ENCODE measurements around the gene AKAP8. TPM values are rescaled to one million over a fixed set of nuclear protein-coding genes. Genes with fewer than 3 reads are reported as not detected.

The AKAP8 gene
- 18.3 TPM in 2 replicates for total RNA-seq (2012; rRNA removed)

DNA sequence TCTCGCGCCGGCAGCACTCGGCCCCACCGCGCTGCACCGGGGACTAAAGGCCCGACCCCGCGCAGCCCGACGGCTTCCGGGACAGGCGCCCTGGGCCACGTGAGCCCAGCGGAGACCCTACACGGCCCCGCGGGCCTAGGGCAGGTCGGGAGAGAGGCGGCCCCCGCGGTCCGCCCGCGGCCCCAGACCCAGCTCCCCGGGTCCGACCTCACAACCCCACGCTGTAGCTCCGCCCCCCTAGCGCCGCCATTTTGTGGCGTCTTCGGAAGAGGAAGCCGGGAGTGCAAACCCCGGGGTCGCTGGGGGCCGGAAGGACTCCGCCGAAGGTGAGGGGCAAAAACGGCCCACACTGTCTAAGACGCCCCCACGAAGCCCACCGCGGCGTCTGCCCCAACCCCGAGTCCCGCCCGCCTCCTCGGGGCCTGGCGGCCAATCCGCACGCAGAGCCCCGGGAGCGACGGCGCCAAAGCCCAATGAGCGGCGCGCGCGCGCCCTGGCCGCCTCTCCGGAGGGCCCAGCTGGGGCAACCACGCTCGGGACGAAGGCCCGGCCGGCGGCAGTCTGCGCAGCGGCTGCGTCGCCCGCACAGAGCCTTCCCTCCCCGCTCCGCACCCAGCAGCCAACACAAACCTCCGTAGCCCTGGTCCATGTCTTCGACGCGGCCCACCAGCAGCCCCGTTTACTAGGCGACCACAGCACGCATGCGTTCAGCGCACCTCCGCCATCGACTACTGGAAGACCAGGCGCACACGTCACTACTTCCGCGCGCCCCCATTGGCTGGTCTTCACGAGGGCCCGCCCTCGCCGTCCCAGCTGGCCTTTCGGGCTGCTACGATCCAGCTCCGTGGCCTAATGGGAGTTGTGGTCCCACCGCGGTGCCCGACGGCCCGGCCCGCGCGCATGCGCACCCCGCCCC is at the start of gene AKAP8:
Gene AKAP8 (minus strand): TSS at position 705 of the 916 bp plus-strand sequence. CDS start 56 bp downstream, at position 649.
- Histone ChIP-seq H3K4me3 (ENCODE audit: low read length) (peak within 1 kb of the TSS; percentile 100), H3K9ac (ENCODE audit: low read depth, low read length) (peak within 1 kb of the TSS; percentile 99), H3K4me1 (ENCODE audit: control insufficient read depth, insufficient read depth, low read length) (peaks cover 45% of the 10 kb centered on the region), H3K27me3 (ENCODE audit: control insufficient read depth, insufficient read depth, low read length) (no peaks in the 10 kb centered on the region), H3K4me2 (ENCODE audit: low read length) (peak within 1 kb of the TSS; percentile 96), H3K36me3 (ENCODE audit: insufficient read depth, low read length) (peaks cover 6% of the 10 kb centered on the region), H3K9me3 (replicated peaks; ENCODE audit: low read length) (no peaks in the 10 kb centered on the region)

DNA sequence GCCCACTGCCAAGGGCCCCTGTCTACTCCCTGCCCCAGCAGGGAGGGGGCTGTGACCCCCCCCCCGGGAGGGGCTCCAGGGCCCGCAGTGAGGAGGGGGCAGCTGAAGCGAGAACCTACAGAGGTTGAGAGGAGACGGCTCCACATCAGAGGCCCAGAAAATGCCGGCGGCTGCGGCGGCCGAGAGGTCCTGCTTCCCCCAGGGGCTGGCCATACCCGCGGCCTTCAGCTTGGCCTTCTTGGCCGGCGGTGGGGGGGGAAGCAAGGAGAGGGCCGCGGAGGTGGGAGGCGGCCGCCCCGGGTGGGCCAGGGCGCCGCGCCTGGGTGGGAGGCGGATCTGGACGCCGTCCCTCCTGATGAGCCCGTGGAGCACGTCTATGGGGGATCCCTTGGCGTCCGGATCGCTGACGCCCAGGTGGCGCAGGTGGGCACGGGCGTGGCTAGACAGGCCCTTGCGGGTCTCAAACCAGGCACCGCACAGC is 48.4 kb upstream of the AKAP8 start:
- Histone ChIP-seq H3K4me1 (ENCODE audit: control insufficient read depth, insufficient read depth, low read length) (peaks cover 12% of the 10 kb centered on the region), H3K9me3 (replicated peaks; ENCODE audit: low read length) (peaks cover 9% of the 10 kb centered on the region), H3K27me3 (ENCODE audit: control insufficient read depth, insufficient read depth, low read length) (no peaks in the 10 kb centered on the region), H3K36me3 (ENCODE audit: insufficient read depth, low read length) (peaks cover 55% of the 10 kb centered on the region), H3K9ac (ENCODE audit: low read depth, low read length) (no peak overlapping the region), H3K4me3 (ENCODE audit: low read length) (no peak overlapping the region), H3K4me2 (ENCODE audit: low read length) (no peak overlapping the region)

- H3K4me3 ChIP-seq (ENCODE audit: low read length) = no peak overlapping the region
- H3K27me3 ChIP-seq (ENCODE audit: control insufficient read depth, insufficient read depth, low read length) = no peaks in the 10 kb centered on the region
- peaks cover 12% of the 10 kb centered on the region for H3K4me1 ChIP-seq (ENCODE audit: control insufficient read depth, insufficient read depth, low read length)
- H3K9ac ChIP-seq (ENCODE audit: low read depth, low read length) = no peak overlapping the region
- peaks cover 10% of the 10 kb centered on the region for H3K9me3 ChIP-seq (replicated peaks; ENCODE audit: low read length)
- no peak overlapping the region for H3K4me2 ChIP-seq (ENCODE audit: low read length)
- H3K36me3 ChIP-seq (ENCODE audit: insufficient read depth, low read length) = peaks cover 62% of the 10 kb centered on the region
These were observed 47.7 kb upstream of the AKAP8 start for GRCh38 chr19:15427350-15427700.

DNA sequence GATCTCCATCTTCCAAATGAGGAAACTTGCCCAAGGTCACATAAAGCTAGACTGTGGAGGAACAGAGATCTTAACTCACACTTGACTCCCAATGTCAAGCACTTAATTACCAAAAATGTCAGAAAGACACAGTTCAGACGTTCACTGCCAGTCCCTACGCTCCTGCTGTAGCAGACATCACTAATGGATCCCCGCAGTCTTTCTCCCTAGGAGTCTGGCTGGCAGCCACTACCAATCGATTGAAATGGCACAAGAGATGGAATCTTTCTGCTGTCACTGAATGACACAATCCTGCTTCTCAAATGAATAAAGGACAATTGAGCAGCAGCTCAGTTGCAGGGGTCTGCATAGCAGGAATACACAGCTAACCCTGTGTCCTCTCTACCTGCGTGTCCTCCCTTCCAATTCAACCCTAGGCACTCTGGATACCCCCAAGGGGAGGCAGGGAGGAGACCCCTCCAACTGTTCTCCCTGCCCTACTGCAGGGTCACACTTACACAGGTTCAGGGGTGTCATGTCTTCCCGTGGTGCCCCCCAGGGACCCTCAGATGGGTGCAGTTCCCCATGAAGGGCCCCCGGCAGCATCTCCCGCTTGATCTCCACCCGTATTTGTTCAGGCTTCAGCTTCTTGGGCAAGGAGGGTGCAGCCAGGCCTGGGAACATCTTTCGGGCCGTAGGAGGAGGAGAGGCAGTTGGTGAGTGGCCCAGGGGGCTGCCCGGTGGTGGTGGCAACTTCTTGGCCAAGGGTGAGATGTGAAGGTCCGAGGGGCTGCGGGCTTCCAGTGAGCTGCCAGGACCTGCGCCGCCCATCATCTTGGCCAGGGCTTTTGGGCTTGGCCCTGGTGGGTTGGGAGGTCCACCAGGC is 47.1 kb upstream of the AKAP8 start:
- H3K9me3 ChIP-seq (replicated peaks; ENCODE audit: low read length) = peaks cover 10% of the 10 kb centered on the region

GRCh38 chr19:15425321-15425950 is 45.8 kb upstream of the AKAP8 start:
- Histone ChIP-seq H3K4me1 (ENCODE audit: control insufficient read depth, insufficient read depth, low read length) (no peaks in the 10 kb centered on the region), H3K9me3 (replicated peaks; ENCODE audit: low read length) (peaks cover 10% of the 10 kb centered on the region), H3K4me3 (ENCODE audit: low read length) (no peak overlapping the region), H3K4me2 (ENCODE audit: low read length) (no peak overlapping the region), H3K9ac (ENCODE audit: low read depth, low read length) (no peak overlapping the region), H3K27me3 (ENCODE audit: control insufficient read depth, insufficient read depth, low read length) (no peaks in the 10 kb centered on the region), H3K36me3 (ENCODE audit: insufficient read depth, low read length) (peaks cover 72% of the 10 kb centered on the region)

More for the DNA sequence above, 47.1 kb upstream of the AKAP8 start:
- H3K4me1 ChIP-seq (ENCODE audit: control insufficient read depth, insufficient read depth, low read length) = peaks cover 12% of the 10 kb centered on the region
- H3K4me3 ChIP-seq (ENCODE audit: low read length) = no peak overlapping the region
- peaks cover 64% of the 10 kb centered on the region for H3K36me3 ChIP-seq (ENCODE audit: insufficient read depth, low read length)
- no peak overlapping the region for H3K4me2 ChIP-seq (ENCODE audit: low read length)
- no peaks in the 10 kb centered on the region for H3K27me3 ChIP-seq (ENCODE audit: control insufficient read depth, insufficient read depth, low read length)
- no peak overlapping the region for H3K9ac ChIP-seq (ENCODE audit: low read depth, low read length)

DNA sequence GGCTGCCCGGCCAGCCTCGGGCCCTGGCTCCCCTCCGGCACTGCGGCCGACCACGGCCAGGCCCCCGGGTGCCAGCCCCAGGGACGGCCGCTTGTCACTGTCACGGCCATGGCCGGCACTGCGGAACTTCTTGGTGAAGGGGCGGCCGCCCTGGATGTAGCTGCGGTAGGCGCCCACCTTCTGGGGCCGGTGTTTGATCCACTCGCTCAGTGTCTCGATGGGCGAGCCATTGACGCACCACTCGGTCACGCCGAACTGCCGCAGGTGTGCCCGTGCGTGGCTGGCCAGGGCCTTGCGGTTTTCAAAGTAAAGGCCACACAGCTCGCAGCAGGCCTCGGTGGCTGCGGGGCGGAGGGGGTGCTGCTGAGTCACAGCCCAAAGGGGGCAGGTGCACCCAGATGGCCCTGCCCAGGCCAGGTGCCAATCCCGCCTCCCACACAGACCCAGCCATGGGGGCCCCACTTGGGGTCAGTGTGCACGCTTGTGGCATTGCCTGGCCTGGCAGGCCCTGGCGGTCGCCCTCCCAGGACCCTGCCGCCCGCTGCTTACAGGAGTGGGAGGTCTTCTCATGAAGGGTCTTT is 45.2 kb upstream of the AKAP8 start:
- no peak overlapping the region for H3K4me3 ChIP-seq (ENCODE audit: low read length)

GRCh38 chr19:15424121-15424520 is 44.5 kb upstream of the AKAP8 start:
- Histone ChIP-seq H3K9me3 (replicated peaks; ENCODE audit: low read length) (peaks cover 10% of the 10 kb centered on the region), H3K4me1 (ENCODE audit: control insufficient read depth, insufficient read depth, low read length) (peaks cover 7% of the 10 kb centered on the region), H3K36me3 (ENCODE audit: insufficient read depth, low read length) (peaks cover 69% of the 10 kb centered on the region), H3K9ac (ENCODE audit: low read depth, low read length) (no peak overlapping the region), H3K4me3 (ENCODE audit: low read length) (no peak overlapping the region), H3K27me3 (ENCODE audit: control insufficient read depth, insufficient read depth, low read length) (no peaks in the 10 kb centered on the region), H3K4me2 (ENCODE audit: low read length) (no peak overlapping the region)

More for the DNA sequence above, 45.2 kb upstream of the AKAP8 start:
- Histone ChIP-seq H3K27me3 (ENCODE audit: control insufficient read depth, insufficient read depth, low read length) (no peaks in the 10 kb centered on the region), H3K9ac (ENCODE audit: low read depth, low read length) (no peak overlapping the region), H3K9me3 (replicated peaks; ENCODE audit: low read length) (peaks cover 10% of the 10 kb centered on the region), H3K36me3 (ENCODE audit: insufficient read depth, low read length) (peaks cover 72% of the 10 kb centered on the region), H3K4me1 (ENCODE audit: control insufficient read depth, insufficient read depth, low read length) (peaks cover under 1% of the 10 kb centered on the region), H3K4me2 (ENCODE audit: low read length) (no peak overlapping the region)

DNA sequence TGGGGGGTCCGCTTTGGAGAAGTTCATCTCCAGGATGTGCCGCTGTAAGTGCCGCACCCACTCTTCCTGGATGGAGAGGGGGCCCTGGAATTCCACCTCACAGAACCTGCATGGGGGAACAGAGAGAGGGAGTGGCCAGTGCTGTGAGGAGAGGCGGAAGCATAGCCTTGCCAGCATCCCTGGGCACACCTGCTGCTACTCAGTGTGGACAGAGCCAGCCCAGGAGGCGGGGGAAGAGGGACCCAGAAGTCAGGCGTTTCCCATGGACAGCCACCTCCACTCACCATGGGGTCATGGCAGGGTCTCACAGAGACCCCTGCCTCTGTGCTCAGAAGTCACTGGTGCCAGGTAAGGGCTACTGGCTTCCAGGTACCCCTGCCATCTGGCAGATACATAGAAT is 43.5 kb upstream of the AKAP8 start:
- Histone ChIP-seq H3K36me3 (ENCODE audit: insufficient read depth, low read length) (peaks cover 62% of the 10 kb centered on the region), H3K4me1 (ENCODE audit: control insufficient read depth, insufficient read depth, low read length) (peaks cover 7% of the 10 kb centered on the region), H3K4me3 (ENCODE audit: low read length) (no peak overlapping the region), H3K27me3 (ENCODE audit: control insufficient read depth, insufficient read depth, low read length) (no peaks in the 10 kb centered on the region), H3K9ac (ENCODE audit: low read depth, low read length) (no peak overlapping the region), H3K4me2 (ENCODE audit: low read length) (no peak overlapping the region), H3K9me3 (replicated peaks; ENCODE audit: low read length) (peaks cover 10% of the 10 kb centered on the region)

DNA sequence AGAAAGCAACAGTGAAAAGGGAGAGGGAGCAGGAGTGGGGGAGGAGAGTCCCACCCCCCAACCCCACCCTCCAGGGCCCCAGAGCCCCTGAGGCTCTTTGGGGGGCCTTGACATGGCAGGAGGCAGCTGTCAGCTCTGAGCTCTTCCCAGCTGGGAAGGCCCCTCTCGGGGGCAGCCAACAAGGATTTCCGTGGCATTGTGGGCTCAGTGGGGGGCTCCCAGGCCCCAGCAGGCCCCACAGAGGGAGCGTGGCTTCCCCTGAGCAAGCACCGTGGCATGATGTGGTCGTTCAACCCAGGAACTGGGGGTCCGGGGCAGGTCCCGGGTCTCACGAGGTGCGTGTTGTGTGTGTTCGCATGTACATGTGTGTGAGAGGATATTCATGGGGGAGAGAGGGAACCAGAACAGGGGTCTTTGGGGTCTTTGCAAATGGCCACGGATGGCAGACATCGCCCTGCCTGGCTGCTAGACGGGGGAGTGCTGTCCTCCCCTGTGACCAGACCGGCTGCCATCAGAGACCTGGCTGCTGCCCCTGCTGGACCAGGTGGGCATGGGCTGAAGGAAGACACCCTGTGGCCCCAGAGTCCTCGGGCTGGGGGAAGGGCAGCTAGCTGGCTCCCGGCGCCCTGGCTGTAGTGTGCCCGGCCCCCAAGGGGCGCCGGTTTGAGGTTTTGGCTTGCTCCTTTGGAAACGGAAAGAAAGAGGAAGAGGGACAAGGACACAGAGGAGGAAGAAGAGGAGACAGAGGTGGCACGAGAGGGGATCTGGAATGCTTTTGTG is 42.9 kb upstream of the AKAP8 start:
- Histone ChIP-seq H3K9ac (ENCODE audit: low read depth, low read length) (no peak overlapping the region), H3K36me3 (ENCODE audit: insufficient read depth, low read length) (peaks cover 56% of the 10 kb centered on the region), H3K9me3 (replicated peaks; ENCODE audit: low read length) (peaks cover 10% of the 10 kb centered on the region), H3K4me2 (ENCODE audit: low read length) (no peak overlapping the region), H3K4me1 (ENCODE audit: control insufficient read depth, insufficient read depth, low read length) (peaks cover 8% of the 10 kb centered on the region), H3K27me3 (ENCODE audit: control insufficient read depth, insufficient read depth, low read length) (no peaks in the 10 kb centered on the region), H3K4me3 (ENCODE audit: low read length) (no peak overlapping the region)

DNA sequence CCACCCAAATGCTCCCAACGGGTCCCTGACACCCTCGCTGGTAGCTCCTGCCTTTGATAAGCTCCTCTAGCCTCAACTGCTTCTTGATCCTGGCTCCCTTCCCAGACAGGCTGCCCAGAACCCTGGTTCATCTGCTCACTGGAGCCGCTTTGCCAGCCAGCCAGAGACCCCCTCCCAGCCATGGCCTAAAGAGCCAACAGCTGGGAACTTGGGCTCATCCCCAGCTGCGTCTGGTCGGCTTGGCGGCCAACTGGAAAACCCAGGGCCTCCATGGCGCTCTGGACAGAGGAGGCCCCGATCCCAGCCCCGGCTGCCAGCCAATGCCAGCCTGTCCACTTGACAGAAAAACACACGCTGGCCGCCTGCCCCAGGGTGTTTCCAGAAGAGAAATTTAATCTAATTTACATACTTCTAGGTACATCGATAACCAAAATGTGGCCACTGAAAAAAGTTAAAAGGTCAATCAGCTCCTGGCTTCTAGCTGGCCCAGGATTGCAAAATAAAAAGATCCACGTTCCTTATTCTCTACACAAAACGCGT is 42.2 kb upstream of the AKAP8 start:
- Histone ChIP-seq H3K4me2 (ENCODE audit: low read length) (no peak overlapping the region), H3K4me1 (ENCODE audit: control insufficient read depth, insufficient read depth, low read length) (peaks cover 15% of the 10 kb centered on the region), H3K4me3 (ENCODE audit: low read length) (no peak overlapping the region), H3K36me3 (ENCODE audit: insufficient read depth, low read length) (peaks cover 50% of the 10 kb centered on the region), H3K27me3 (ENCODE audit: control insufficient read depth, insufficient read depth, low read length) (no peaks in the 10 kb centered on the region), H3K9ac (ENCODE audit: low read depth, low read length) (no peak overlapping the region), H3K9me3 (replicated peaks; ENCODE audit: low read length) (peaks cover 10% of the 10 kb centered on the region)
